ENCODE measurements around the gene FN3K.

The FN3K gene

DNA sequence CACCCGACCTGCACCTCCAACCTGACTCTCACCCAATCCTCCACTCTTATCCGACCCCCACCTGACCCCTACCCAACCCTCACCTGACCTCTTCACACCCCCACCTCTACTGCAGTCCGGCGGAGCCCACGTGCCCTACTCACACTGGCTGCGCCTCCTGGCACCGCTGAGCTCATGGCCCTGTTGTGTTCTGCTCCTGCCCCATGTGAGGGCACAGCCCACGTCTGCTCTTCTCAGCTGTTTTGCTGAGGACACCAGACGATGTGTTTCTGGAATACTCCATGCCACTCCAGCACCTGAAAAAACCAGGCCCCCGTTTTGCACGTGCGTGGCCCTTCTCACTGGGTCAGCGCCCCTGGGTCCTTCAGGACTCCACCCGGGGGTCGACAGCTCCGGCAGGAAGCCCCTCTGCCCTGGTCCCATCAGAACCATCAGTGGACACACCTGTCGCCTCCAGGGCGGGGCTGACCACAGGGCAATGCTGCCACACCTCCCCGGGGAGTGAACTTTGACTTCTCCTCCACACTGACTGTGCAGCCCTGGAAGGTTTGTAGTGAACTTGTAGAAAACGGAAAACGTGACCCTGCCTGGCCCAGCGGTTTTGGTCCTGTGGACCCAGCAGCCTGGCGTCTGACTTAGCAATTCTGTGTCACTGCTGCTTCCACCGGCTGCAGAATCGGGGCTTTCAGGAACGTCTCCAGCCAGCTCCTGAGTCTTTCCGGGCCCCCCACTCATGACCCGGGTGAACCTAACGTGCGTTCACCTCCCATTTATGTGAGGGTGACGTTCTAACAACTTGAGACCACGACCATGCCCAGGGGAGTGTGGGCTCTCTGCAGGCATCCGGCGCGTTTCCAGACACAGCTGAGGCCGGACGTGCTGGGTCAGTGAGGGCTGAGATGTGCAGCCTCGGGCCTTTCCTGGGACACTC lies 31.2 kb upstream of the FN3K start:
- DNase-seq = no peak

GRCh38 chr17:82704886-82705285 lies 30.5 kb upstream of the FN3K start:
- DNase-seq = no peak

DNA sequence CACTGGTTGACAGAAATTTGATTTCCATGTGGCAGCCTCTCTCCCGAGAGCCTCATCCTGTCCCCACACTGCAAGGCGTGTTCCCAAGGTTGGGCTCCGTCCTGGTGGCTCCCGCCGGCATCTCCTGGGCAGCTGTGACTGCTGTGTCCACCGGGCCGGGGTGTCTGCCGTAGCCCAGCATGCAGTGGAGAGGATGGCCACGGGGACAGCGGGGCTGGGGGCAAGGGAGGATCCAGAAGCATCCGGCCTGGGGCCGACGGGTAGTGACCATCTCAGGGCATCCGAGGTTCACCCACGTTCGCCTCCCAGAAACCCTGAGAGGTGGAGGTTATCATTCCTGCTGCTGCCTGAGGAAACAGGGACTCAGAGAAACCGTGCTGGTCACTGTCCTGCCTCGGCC lies 29.7 kb upstream of the FN3K start:
- DNase-seq = no peak

DNA sequence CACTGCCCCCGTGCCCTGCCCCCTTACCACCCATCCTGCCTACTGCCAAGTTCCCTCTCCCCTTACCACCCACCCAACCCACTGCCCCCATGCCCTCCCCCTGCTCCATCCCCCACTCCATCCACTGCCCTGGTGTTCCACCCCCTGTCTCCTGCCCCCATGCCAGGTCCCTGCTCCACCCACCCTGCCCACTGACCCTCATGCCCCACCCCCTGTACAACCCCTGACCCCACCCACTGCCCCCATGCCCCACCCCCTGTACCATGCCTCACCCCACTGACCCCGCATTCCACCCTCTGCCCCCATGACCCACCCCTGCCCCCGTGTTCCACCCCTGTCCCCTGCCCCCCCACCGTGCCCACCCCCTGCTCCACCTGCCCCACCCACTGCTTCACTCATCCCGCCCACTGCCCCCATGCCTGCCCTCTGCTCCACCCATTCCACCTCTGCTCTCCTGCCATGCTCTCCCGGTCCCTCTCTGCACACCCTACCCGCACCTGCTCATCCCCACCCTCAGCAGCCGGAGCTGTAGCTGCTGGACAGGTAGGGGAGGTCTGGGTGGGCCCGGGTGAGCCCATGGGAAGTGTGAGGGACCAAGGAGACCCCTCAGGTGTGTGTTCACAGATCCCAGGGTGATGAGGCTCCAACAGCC lies 26.3 kb upstream of the FN3K start:
- DNase-seq = no peak

DNA sequence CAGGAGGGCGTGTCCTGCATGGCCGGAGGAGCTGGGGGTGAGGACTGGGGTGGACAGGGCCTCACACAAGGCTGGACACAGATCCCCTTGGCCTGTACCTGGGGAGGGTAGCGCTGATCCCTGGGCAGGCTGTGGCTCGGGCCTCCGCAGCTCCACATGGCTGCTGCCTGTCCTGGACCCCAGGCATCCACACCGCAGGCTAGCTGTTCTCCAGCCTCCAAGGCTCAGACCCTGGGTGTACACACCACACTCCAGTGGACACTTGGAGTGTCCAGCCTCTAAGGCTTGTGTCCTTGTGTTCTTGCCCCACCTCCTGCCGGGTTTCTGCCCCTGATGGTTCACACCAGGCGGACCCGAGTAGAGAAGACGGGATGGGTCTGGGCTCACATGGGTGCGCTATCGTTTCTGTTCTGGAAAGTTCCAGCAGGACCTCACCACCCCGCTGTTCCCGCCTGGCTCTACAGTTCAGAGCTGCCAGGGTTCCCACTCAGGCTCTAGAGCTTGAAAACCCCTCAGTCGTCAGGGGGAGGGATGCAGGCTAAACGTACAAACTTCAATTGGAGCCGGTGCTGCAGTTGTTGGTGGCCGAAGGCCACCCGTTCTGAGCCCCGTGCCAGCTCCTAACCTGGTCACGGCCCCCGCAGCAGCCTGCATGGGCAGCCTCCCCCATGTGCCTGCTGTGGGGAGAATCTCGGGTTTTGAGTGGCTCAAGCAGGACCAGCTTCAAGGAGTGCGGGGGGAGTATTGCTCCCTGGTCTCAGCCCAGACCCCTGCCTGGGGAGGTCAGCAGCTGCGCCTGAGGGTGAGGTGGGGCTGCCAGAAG lies 25.5 kb upstream of the FN3K start:
- no peak for DNase-seq

DNA sequence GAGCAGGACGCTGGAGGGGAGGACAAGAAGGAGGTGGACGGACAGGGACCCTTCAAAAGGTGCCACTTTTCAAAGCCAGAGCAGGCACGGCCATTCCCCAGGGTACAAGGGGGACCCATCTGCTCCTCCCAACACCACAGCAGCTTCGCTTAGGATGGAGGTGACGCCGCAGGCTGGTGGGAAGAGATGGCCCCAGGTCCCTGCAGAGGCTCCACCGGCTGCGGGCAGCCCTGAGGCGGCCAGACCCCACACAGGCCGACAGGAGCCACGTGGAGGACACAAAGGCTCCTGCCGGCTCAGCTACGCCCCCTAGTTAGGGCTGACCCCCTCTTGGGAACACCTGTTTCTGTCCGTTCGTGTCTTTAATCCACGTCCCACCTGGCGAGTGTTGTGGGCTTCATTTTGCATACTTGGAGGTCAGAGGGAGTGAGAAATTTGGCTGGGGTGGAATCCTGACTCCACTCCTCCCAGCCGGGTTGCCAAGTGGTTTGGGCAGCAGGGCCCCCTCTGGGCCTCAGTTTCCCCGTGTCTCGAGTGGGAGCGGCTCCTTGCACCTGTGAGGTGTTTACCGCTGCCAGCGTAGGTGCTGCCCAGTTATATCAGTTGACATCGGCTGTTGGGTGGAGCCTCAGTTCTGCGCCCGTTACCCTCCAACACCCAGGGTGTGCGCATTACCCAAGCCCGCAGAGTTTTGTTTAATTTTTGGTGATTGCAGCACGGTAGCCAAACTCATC lies 24.7 kb upstream of the FN3K start:
- DNase-seq = no peak

DNA sequence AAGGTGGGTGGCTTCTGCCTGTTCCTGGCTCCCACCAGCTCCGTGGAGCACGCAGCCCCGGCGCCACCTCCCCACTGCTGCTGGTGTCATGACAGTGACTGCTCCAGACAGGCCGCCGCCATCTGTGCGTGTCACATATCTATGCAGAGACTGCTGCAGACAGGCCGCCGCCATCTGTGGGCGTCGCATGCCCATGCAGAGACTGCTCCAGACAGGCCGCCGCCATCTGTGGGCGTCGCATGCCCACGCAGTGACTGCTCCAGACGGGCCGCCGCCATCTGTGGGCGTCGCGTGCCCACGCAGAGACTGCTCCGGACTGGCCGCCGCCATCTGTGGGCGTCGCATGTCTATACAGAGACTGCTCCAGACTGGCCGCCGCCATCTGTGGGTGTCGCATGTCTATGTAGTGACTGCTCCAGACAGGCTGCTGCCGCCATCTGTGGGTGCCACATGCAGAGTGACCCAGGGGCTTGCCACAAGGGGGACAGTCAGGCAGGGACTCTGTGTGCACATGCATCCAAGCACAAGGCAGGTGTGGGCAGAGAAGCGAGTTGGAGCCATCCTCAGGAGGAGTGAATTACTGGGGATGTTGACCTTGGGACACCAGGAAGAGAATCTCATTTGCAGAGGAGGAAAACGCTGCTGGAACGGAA lies 22.2 kb upstream of the FN3K start:
- no peak for DNase-seq

GRCh38 chr17:82716203-82717010 lies 19.0 kb upstream of the FN3K start, which contains the start of gene FN3KRP:
Gene FN3KRP, plus strand, starts transcription at chr17:82716706. Its CDS starts 50 bp downstream, at chr17:82716756.
- DNase-seq = peak; percentile 86

DNA sequence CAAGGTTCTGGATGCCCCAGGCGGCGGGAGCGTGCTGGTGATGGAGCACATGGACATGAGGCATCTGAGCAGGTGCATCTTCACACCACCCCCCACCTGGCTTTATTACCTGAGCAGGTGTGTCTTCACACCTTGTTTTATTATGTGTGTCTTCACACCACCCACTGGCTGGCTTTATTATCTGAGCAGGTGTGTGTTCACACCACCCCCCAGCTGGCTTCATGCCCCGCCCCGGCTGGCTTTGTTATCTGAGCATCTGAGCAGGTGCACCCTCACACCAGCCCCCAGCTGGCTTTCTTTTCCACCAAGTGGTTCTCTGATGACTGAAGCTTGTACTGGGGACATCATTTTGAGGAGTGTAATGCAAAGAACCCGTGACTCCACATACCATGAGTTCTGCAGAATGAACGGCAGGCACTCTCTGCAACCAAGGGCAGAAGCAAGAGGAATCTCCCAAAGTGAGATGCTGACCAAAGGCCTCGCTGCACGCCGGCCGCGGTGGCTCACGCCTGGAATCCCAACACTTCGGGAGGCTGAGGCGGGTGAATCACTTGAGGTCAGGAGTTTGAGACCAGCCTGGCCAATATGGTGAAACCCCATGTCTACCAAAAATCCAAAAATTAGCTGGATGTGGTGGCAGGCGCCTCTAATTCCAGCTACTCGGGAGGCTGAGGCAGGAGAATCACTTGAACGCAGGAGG lies 16.3 kb upstream of the FN3K start:
- DNase-seq = no peak

- no peak for DNase-seq
These were observed 15.2 kb upstream of the FN3K start for GRCh38 chr17:82720204-82720603.

- DNase-seq = no peak
These were observed 12.9 kb upstream of the FN3K start for GRCh38 chr17:82722341-82723013.

- DNase-seq = no peak
These were observed 12.1 kb upstream of the FN3K start for GRCh38 chr17:82723169-82723807.

GRCh38 chr17:82726427-82726826 lies 9.0 kb upstream of the FN3K start:
- no peak for DNase-seq

DNA sequence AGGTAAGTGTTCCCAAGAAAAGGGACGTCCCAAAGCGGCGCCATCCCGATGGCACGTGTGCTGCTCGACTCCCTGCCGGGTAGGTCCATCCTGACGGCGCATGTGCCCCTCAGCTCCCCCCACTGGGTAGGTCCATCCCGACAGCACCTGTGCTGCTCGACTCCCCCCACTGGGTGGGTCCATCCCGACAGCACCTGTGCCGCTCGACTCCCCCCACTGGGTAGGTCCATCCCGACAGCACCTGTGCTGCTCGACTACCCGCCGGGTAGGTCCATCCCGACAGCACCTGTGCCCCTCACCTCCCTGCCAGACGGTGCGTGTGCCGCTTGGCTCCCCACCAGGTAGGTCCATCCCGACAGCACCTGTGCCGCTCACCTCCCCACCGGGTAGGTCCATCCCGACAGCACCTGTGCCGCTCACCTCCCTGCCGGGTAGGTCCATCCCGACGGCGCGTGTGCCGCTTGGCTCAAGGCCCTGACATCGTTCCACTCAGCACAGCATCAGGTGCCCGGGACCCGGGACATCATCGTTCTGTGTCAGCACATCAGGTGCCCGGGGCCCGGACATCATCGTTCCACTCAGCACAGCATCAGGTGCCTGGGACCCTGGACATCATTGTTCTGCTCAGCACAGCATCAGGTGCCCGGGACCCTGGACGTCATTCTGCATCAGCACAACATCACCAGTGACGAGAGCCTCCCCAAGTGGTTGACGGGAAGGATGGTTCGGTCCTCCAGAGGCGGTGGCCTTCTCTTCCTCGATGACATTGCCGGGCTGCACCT lies 5.7 kb upstream of the FN3K start:
- DNase-seq = no peak

- DNase-seq = no peak
These were observed 3.2 kb upstream of the FN3K start for GRCh38 chr17:82732118-82732743.

GRCh38 chr17:82736511-82737185 lies 1.2 kb downstream of the FN3K start:
- DNase-seq = no peak

Measured in NCI-H446 treated with DMSO at 0.1 percent for 48 hours (cell line).